Sigmoid colon (tissue), 7 donors: ENCODE results near the gene ADAMTS17. TPM values are rescaled to one million over a fixed set of nuclear protein-coding genes. Genes with fewer than 3 reads are reported as not detected.

Source experiments
- DNase-seq: peaks from one replicate; pipeline ENCODE4 v3.0.0-alpha.2; 2019
- H3K27ac ChIP-seq, 4 donors: fragments of 200-600 bp; sonication (generic); one replicate each; pipeline ENCODE4 v1.5.1; 2016 to 2019; ENCODE audit warnings: mild to moderate bottlenecking in 1 of 4
- H3K27me3 ChIP-seq, 3 donors: fragments of 200-600 bp; sonication (generic); one replicate each; pipeline ENCODE4 v1.5.1; 2019; ENCODE audit warnings: mild to moderate bottlenecking in 1 of 3
- H3K36me3 ChIP-seq, 4 donors: fragments of 200-600 bp; sonication (generic); one replicate each; pipeline ENCODE4 v1.5.1; 2016 to 2019
- H3K4me1 ChIP-seq, 4 donors: fragments of 200-600 bp; sonication (generic); one replicate each; pipeline ENCODE4 v1.5.1; 2017 to 2019
- H3K4me3 ChIP-seq, 4 donors: fragments of 200-600 bp; sonication (generic); one replicate each; pipeline ENCODE4 v1.5.1; 2017 to 2019; ENCODE audit warnings: mild to moderate bottlenecking in 2 of 4, moderate library complexity in 1 of 4
- H3K9me3 ChIP-seq, 4 donors: fragments of 200-600 bp in 3 of 4; sonication (generic) in 3 of 4; one replicate each; pipeline versions ENCODE4 v1.5.1 to v1.6.1; 2013 to 2019
- EP300 ChIP-seq, 4 donors: sonication (generic); formaldehyde crosslinking; IDR thresholded peaks; one replicate each; pipeline ENCODE4 v1.6.1; 2017; ENCODE audit warnings: antibody characterized with exemption in 4 of 4
- POLR2A ChIP-seq, 2 donors: fragments of 450-650 bp; IDR thresholded peaks; one replicate each; pipeline ENCODE4 v1.6.1; 2016; ENCODE audit warnings: antibody characterized with exemption in 2 of 2, mild to moderate bottlenecking in 2 of 2, moderate library complexity in 2 of 2
- POLR2AphosphoS5 ChIP-seq, 4 donors: sonication (generic); formaldehyde crosslinking; IDR thresholded peaks; one replicate each; pipeline ENCODE4 v1.6.1; 2017; ENCODE audit warnings: antibody characterized with exemption in 4 of 4
- WGBS, 2 donors: extraction: QIAGEN DNeasy Blood & Tissue Kit; methylation state at CpG; one replicate each; pipeline ENCODE4 v1.1.7; 2013; 5-methylcytosine and 5-hydroxymethylcytosine counted together
- intact Hi-C: fragments of 100-400 bp; cut with DNase I; formaldehyde crosslinking; loops from one replicate; pipeline ENCODE4 v1.15.1; 2023
- polyA plus RNA-seq, 3 donors: library from polyadenylated mRNA; stranded (reverse); fragments of 200-250 nt; gene quantifications; one replicate each; pipeline ENCODE4 v1.2.3, GENCODE V29; 2013
- total RNA-seq, 4 donors: library from RNA; depleted of rRNA; stranded (reverse); fragments of >200 nt; gene quantifications; one replicate each; pipeline ENCODE4 v1.1.0, GENCODE V29; 2016
- TF ChIP-seq, protein P1 (sequence below), 4 experiments: fragments of 450-650 bp in 3 of 4; fragments of 200-600 bp in 1 of 4; IDR thresholded peaks; one replicate each; pipeline ENCODE4 v1.5.1; 2016 to 2019; ENCODE audit warnings: antibody characterized with exemption in 4 of 4, mild to moderate bottlenecking in 3 of 4, moderate library complexity in 2 of 4
- donor health status: healthy with polysubstance abuse.
- donor health status: Bipolar disorder and iron deficiency.
- donor health status: healthy.

ADAMTS17 gene
- total and polyA plus RNA-seq, 7 donors, result 0.46 to 3.6 (median 1.2) TPM

- Histone ChIP-seq H3K9me3 (no peaks in the 10 kb centered on the region), H3K27ac (no peak overlapping the region), H3K4me1 (no peaks in the 10 kb centered on the region), H3K27me3 (no peaks in the 10 kb centered on the region), H3K36me3 (no peaks in the 10 kb centered on the region), H3K4me3 (no peak overlapping the region)
- intact Hi-C loops, result no loop called here
- TF ChIP-seq POLR2AphosphoS5 (IDR thresholded peaks at IDR 0.05), result no peak
- no peak for TF ChIP-seq EP300 (IDR thresholded peaks at IDR 0.05)
- TF ChIP-seq POLR2A (IDR thresholded peaks at IDR 0.05), result no peak
- TF ChIP-seq, protein P1, sequence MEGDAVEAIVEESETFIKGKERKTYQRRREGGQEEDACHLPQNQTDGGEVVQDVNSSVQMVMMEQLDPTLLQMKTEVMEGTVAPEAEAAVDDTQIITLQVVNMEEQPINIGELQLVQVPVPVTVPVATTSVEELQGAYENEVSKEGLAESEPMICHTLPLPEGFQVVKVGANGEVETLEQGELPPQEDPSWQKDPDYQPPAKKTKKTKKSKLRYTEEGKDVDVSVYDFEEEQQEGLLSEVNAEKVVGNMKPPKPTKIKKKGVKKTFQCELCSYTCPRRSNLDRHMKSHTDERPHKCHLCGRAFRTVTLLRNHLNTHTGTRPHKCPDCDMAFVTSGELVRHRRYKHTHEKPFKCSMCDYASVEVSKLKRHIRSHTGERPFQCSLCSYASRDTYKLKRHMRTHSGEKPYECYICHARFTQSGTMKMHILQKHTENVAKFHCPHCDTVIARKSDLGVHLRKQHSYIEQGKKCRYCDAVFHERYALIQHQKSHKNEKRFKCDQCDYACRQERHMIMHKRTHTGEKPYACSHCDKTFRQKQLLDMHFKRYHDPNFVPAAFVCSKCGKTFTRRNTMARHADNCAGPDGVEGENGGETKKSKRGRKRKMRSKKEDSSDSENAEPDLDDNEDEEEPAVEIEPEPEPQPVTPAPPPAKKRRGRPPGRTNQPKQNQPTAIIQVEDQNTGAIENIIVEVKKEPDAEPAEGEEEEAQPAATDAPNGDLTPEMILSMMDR (IDR thresholded peaks at IDR 0.05), result no peak
- no peak for DNase-seq
- WGBS, 2 donors, result 93 to 94% methylated on average over 11 of the region's 11 CpGs
Measured at GRCh38 chr15:100058458-100058857, 283.3 kb downstream of the ADAMTS17 start.

- TF ChIP-seq POLR2A (IDR thresholded peaks at IDR 0.05) (no peak), EP300 (IDR thresholded peaks at IDR 0.05) (no peak), POLR2AphosphoS5 (IDR thresholded peaks at IDR 0.05) (no peak)
- TF ChIP-seq, protein P1 (IDR thresholded peaks at IDR 0.05), result no peak
- intact Hi-C loops, result no loop called here
- H3K27me3 ChIP-seq, result no peaks in the 10 kb centered on the region
- WGBS, 2 donors, result 89 to 92% methylated on average over 8 of the region's 8 CpGs
- no peaks in the 10 kb centered on the region for H3K4me1 ChIP-seq
- no peak overlapping the region for H3K4me3 ChIP-seq
- no peaks in the 10 kb centered on the region for H3K36me3 ChIP-seq
- H3K9me3 ChIP-seq, result no peaks in the 10 kb centered on the region
- H3K27ac ChIP-seq, result no peak overlapping the region
- no peak for DNase-seq
Measured at GRCh38 chr15:100057281-100057680, 284.5 kb downstream of the ADAMTS17 start.

GRCh38 chr15:100056411-100057072 lies 285.2 kb downstream of the ADAMTS17 start:
- Histone ChIP-seq H3K36me3 (no peaks in the 10 kb centered on the region), H3K27me3 (no peaks in the 10 kb centered on the region), H3K4me3 (no peak overlapping the region), H3K27ac (no peak overlapping the region), H3K9me3 (no peaks in the 10 kb centered on the region), H3K4me1 (no peaks in the 10 kb centered on the region)
- no peak for DNase-seq
- intact Hi-C loops, result no loop called here
- TF ChIP-seq, protein P1 (IDR thresholded peaks at IDR 0.05), result no peak
- TF ChIP-seq EP300 (IDR thresholded peaks at IDR 0.05), result no peak
- TF ChIP-seq POLR2A (IDR thresholded peaks at IDR 0.05), result no peak
- TF ChIP-seq POLR2AphosphoS5 (IDR thresholded peaks at IDR 0.05), result no peak
- WGBS, 2 donors, result 94 to 95% methylated on average over 14 of the region's 14 CpGs

- H3K4me1 ChIP-seq, result no peaks in the 10 kb centered on the region
- H3K4me3 ChIP-seq, result no peak overlapping the region
- intact Hi-C loops, result no loop called here
- H3K27ac ChIP-seq, result no peak overlapping the region
- 89% methylated on average over 2 of the region's 2 CpGs for WGBS, 2 donors
- no peaks in the 10 kb centered on the region for H3K9me3 ChIP-seq
- TF ChIP-seq POLR2A (IDR thresholded peaks at IDR 0.05) (no peak), POLR2AphosphoS5 (IDR thresholded peaks at IDR 0.05) (no peak), EP300 (IDR thresholded peaks at IDR 0.05) (no peak)
- TF ChIP-seq, protein P1 (IDR thresholded peaks at IDR 0.05), result no peak
- H3K36me3 ChIP-seq, result no peaks in the 10 kb centered on the region
- no peaks in the 10 kb centered on the region for H3K27me3 ChIP-seq
- DNase-seq, result no peak
Measured at GRCh38 chr15:100055821-100056220, 286.0 kb downstream of the ADAMTS17 start.

DNA sequence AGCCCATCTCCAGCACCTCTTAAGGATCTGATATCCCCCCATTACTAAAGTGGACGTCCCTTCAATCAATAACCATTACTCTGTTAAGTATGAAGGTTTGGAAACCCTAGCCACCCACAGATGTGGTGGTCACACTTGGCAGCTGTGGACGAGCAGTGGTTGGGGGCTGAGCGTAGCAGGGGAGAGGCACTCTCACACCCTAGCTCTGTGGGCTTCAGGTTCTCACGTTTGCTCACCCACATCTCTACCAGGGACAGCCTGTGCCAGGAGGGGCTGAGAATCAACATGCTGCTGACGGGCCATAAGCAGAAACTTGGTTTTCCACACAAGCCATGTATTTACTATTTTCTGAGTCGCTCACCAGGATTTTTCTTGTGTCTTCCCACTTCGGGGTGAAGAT lies 287.2 kb downstream of the ADAMTS17 start:
- Histone ChIP-seq H3K4me3 (no peak overlapping the region), H3K4me1 (no peaks in the 10 kb centered on the region), H3K36me3 (no peaks in the 10 kb centered on the region), H3K9me3 (no peaks in the 10 kb centered on the region), H3K27me3 (no peaks in the 10 kb centered on the region), H3K27ac (no peak overlapping the region)
- TF ChIP-seq, protein P1 (IDR thresholded peaks at IDR 0.05), result no peak
- no peak for TF ChIP-seq POLR2AphosphoS5 (IDR thresholded peaks at IDR 0.05)
- no peak for TF ChIP-seq POLR2A (IDR thresholded peaks at IDR 0.05)
- TF ChIP-seq EP300 (IDR thresholded peaks at IDR 0.05), result no peak
- DNase-seq, result no peak
- WGBS, 2 donors, result 78 to 80% methylated on average over 7 of the region's 7 CpGs
- intact Hi-C loops, result no loop called here
